Spleen (tissue), 7 donors: ENCODE results near the gene ATP5IF1.

ENCODE experiments used
- POLR2A ChIP-seq, 3 donors: fragments of 450-650 bp; IDR thresholded peaks; one replicate each; pipeline ENCODE4 v1.5.1; 2017; ENCODE audit warnings: antibody characterized with exemption in 3 of 3, mild to moderate bottlenecking in 1 of 3
- POLR2AphosphoS5 ChIP-seq, 3 donors: sonication (generic); formaldehyde crosslinking; IDR thresholded peaks; one replicate each; pipeline ENCODE4 v1.5.1; 2017; ENCODE audit warnings: antibody characterized with exemption in 3 of 3
- TF ChIP-seq, protein P1 (sequence below), 11 experiments: fragments of 200-600 bp in 7 of 11; fragments of 450-650 bp in 4 of 11; sonication (generic) in 4 of 11; IDR thresholded peaks in 8 of 11; conservative IDR thresholded peaks in 3 of 11; 1 replicate in 7 of 11; 2 replicates in 4 of 11; pipeline versions ENCODE4 v1.4.0 to v1.8.0; 2016 to 2021; ENCODE audit warnings: antibody characterized with exemption in 11 of 11, inconsistent platforms in 4 of 11, mild to moderate bottlenecking in 1 of 11
- donor health status: DM: no; HTN: no; CAD: no; lungs with moderate emphysema.
- donor health status: DM: no; HTN: no; CAD: no.
- donor health status: DM: no; HTN: no; CAD: no.

DNA sequence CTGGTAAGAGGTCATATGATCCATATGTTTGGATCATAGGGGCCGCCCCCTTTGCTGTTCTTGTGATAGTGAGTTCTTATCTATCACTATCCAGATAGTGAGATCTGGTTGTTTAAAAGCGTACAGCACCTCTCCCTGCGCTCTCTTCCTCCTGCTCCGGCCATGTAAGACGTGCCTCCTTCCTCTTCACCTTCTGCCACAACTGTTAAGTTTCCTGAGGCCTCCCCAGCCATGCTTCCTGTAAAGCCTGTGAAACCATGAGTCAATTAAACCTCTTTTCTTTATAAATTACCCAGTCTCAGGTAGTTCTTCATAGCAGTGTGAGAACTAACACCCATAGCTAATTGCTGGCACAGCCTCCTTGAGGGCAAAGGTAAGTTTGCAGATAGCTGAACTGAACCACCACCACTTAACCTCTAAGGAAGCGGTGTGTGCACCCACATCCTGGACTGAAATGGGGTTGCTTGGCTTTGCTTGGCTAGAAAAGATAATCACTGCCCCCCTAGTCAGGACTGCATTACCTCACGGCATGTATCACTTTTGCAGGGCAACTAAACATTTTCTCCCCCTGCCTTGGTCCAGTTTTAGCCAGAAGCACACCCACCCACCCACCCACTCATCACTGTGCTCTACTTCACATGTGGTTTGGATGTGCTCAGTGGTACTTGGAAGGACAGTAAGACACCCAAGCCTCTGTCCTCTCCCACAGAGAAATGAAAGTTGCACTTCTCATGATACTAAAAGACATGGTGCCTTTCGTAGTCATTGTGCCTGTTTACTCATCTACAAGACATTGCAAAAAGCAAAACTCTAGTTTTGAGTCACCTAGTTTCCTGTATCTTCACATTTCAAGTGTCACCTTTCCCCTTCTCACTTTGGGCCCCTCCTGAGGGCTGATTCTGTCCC is 36.3 kb upstream of the ATP5IF1 start:
- TF ChIP-seq, protein P1, sequence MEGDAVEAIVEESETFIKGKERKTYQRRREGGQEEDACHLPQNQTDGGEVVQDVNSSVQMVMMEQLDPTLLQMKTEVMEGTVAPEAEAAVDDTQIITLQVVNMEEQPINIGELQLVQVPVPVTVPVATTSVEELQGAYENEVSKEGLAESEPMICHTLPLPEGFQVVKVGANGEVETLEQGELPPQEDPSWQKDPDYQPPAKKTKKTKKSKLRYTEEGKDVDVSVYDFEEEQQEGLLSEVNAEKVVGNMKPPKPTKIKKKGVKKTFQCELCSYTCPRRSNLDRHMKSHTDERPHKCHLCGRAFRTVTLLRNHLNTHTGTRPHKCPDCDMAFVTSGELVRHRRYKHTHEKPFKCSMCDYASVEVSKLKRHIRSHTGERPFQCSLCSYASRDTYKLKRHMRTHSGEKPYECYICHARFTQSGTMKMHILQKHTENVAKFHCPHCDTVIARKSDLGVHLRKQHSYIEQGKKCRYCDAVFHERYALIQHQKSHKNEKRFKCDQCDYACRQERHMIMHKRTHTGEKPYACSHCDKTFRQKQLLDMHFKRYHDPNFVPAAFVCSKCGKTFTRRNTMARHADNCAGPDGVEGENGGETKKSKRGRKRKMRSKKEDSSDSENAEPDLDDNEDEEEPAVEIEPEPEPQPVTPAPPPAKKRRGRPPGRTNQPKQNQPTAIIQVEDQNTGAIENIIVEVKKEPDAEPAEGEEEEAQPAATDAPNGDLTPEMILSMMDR (IDR thresholded peaks at IDR 0.05 in 8 of 11, conservative IDR thresholded peaks at IDR 0.05 in 3 of 11): peak in 1 of 11 experiments; percentile 22
- TF ChIP-seq POLR2A (IDR thresholded peaks at IDR 0.05): no peak
- peak in 1 of 3 donors; percentile 40 for TF ChIP-seq POLR2AphosphoS5 (IDR thresholded peaks at IDR 0.05)
